Keratinocyte (primary cell): Measurements from ENCODE around the gene SF1. TPM values are rescaled to one million over a fixed set of nuclear protein-coding genes. Genes with fewer than 3 reads are reported as not detected.

Source experiments
- DNase-seq: peaks from one replicate; pipeline ENCODE4 v3.0.0-alpha.2; 2011; ENCODE audit warnings: low read depth, missing footprints, low spot score
- FAIRE-seq: peaks from 2 replicates; lab custom pipeline; 2011; peaks lifted over from hg19 to GRCh38; lab: Jason Lieb, UNC
- H2AFZ ChIP-seq: 2 replicates; pipeline ENCODE4 v1.6.0; 2012; ENCODE audit warnings: low read length, control low read depth, inconsistent platforms; ENCODE audit not compliant: control insufficient read depth
- H3K27ac ChIP-seq: 2 replicates; pipeline ENCODE4 v1.5.1; 2011; ENCODE audit warnings: low read length; ENCODE audit not compliant: control insufficient read depth, insufficient read depth
- H3K27me3 ChIP-seq: 3 replicates; pipeline ENCODE4 v1.6.0; 2011; ENCODE audit warnings: low read length; ENCODE audit not compliant: control insufficient read depth, insufficient read depth; ENCODE audit errors: extremely low read depth
- H3K36me3 ChIP-seq, 2 experiments: 2 replicates in 1 of 2; 3 replicates in 1 of 2; pipeline ENCODE4 v1.5.1; 2011; ENCODE audit warnings: low read length in 2 of 2, mild to moderate bottlenecking in 1 of 2; ENCODE audit not compliant: control insufficient read depth in 2 of 2, insufficient read depth in 2 of 2; ENCODE audit errors: extremely low read depth in 1 of 2
- H3K4me1 ChIP-seq: 3 replicates; pipeline ENCODE4 v1.5.1; 2011; ENCODE audit warnings: low read length; ENCODE audit not compliant: control insufficient read depth, insufficient read depth; ENCODE audit errors: extremely low read depth
- H3K4me2 ChIP-seq: 3 replicates; pipeline ENCODE4 v1.6.0; 2011; ENCODE audit warnings: low read depth, low read length; ENCODE audit not compliant: control insufficient read depth, insufficient read depth; ENCODE audit errors: extremely low read depth
- H3K4me3 ChIP-seq, 3 experiments: fragments of 200-600 bp in 1 of 3; sonication (generic) in 1 of 3; 2 replicates in 2 of 3; 3 replicates in 1 of 3; pipeline ENCODE4 v1.5.1; 2011 to 2016; ENCODE audit warnings: low read length in 3 of 3, mild to moderate bottlenecking in 3 of 3, control low read depth in 2 of 3, inconsistent platforms in 1 of 3, low read depth in 1 of 3, mixed read lengths in 1 of 3, mixed run types in 1 of 3, moderate library complexity in 1 of 3; ENCODE audit not compliant: control insufficient read depth in 2 of 3, insufficient read depth in 2 of 3; ENCODE audit errors: extremely low read depth in 1 of 3
- H3K79me2 ChIP-seq: 2 replicates; pipeline ENCODE4 v1.6.0; 2012; ENCODE audit warnings: low read length; ENCODE audit not compliant: control insufficient read depth, insufficient read depth
- H3K9ac ChIP-seq: 3 replicates; pipeline ENCODE4 v1.6.0; 2011; ENCODE audit warnings: low read length; ENCODE audit not compliant: control insufficient read depth, insufficient read depth; ENCODE audit errors: extremely low read depth
- H3K9me1 ChIP-seq: 3 replicates; pipeline ENCODE4 v1.6.0; 2011; ENCODE audit warnings: low read length; ENCODE audit not compliant: control insufficient read depth, insufficient read depth; ENCODE audit errors: extremely low read depth
- H3K9me3 ChIP-seq: 2 replicates; pipeline ENCODE4 v1.5.1; 2012; ENCODE audit warnings: low read depth, low read length; ENCODE audit not compliant: control insufficient read depth
- H4K20me1 ChIP-seq: 3 replicates; pipeline ENCODE4 v1.6.0; 2011; ENCODE audit warnings: low read length; ENCODE audit not compliant: control insufficient read depth, insufficient read depth; ENCODE audit errors: extremely low read depth
- CTCF ChIP-seq, 3 experiments: IDR thresholded peaks in 1 of 3; conservative IDR thresholded peaks in 1 of 3; optimal IDR thresholded peaks in 1 of 3; 2 replicates in 2 of 3; 3 replicates in 1 of 3; pipeline versions ENCODE3 to v1.5.1; 2011; ENCODE audit warnings: low read length in 3 of 3, mild to moderate bottlenecking in 3 of 3, moderate library complexity in 2 of 3, control low read depth in 1 of 3, inconsistent platforms in 1 of 3; ENCODE audit not compliant: insufficient read depth in 2 of 3; ENCODE audit errors: extremely low read depth in 1 of 3
- EZH2 ChIP-seq: IDR thresholded peaks from one replicate; pipeline ENCODE4 v1.6.1; 2012; ENCODE audit warnings: inconsistent platforms, mild to moderate bottlenecking, low read length, moderate library complexity
- dilution Hi-C: fragments of 300-500 bp; cut with MboI; formaldehyde crosslinking; loops from one replicate; pipeline ENCODE4 v1.7.0; 2020; ENCODE audit warnings: low sequenced_read_pairs; ENCODE audit not compliant: extremely low pct_ligation_motif_present
- polyA plus RNA-seq, 5 experiments: library from polyadenylated mRNA; depleted of rRNA in 3 of 5; stranded (reverse) in 3 of 5; stranded (forward) in 1 of 5; unstranded in 1 of 5; fragments of >200 nt; gene quantifications; 1 replicate in 1 of 5; 2 replicates in 3 of 5; 3 replicates in 1 of 5; pipeline versions ENCODE4 v1.2.1 to v1.2.3, GENCODE V29; 2011 to 2012; ENCODE audit warnings: missing spikeins in 2 of 5, low read depth in 1 of 5, low replicate concordance in 1 of 5

The SF1 gene
- polyA plus RNA-seq, 1 donor (not counting 4 experiments of a cell fraction or from before 2014, with no cell fraction given) = 54.5 TPM

DNA sequence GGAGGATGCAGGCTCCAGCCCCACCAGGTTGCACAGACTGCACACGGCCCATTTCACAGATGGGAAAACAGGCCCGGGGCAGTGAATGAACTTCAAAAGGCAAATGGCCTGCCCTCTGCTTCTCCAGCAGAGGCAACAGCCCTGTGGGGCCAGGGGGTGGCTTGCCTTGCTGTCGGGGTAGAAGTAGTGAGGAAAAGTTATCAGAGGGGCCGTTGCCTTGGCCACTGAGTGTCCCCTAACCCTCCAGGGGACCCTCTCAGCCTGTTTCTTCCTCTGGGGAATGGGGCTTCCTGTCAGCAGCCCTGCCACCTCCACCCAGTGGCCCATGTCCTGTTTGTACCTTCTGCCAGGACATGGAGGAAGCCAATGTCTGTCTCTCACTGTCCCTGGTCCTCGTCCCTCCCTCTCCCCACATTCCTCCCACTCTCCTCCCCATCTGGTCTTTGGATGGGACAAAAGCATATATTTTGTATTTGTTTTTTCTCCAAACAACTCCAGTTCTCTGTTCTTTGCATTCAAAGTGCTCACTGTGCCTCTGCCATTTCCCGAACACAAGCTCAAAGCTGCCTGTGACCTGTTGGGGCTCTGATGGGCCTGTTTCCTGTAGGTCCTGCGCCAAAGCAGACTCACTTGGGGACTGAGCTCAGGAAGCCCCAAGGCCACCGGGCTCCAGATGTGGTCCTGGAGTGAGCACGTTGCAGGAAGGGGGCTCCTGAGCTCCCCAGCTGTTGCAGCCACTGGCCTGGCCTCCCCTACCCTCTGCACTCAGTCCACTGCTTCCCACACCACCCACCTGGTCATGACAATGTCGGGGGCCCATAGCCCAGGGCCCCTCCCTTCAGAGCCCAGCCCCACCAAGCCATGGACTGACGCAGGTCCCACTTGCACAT, 15.2 kb upstream of the SF1 start:
- H3K4me3 ChIP-seq = no peak overlapping the region
- no peaks in the 10 kb centered on the region for H3K27me3 ChIP-seq
- TF ChIP-seq EZH2 (no peak), CTCF (optimal IDR thresholded peaks at IDR 0.05 in 1 of 3, IDR thresholded peaks at IDR 0.05 in 1 of 3, conservative IDR thresholded peaks at IDR 0.05 in 1 of 3; ENCODE audit: extremely low read depth in 1 of 3, insufficient read depth in 2 of 3, low read length in 3 of 3) (no peak)
- H3K4me1 ChIP-seq = no peaks in the 10 kb centered on the region
- H3K9me3 ChIP-seq = no peaks in the 10 kb centered on the region
- H2AFZ ChIP-seq = no peak overlapping the region
- H3K9me1 ChIP-seq = peaks cover 2% of the 10 kb centered on the region
- H3K79me2 ChIP-seq = no peaks in the 10 kb centered on the region
- H3K9ac ChIP-seq = no peak overlapping the region
- H3K27ac ChIP-seq = no peak overlapping the region
- no peak for DNase-seq
- no peak overlapping the region for H3K4me2 ChIP-seq
- dilution Hi-C loops = no loop called here
- no peak for FAIRE-seq
- H4K20me1 ChIP-seq = no peaks in the 10 kb centered on the region
- H3K36me3 ChIP-seq = peaks cover 0 to 6% of the 10 kb centered on the region in 2 experiments

DNA sequence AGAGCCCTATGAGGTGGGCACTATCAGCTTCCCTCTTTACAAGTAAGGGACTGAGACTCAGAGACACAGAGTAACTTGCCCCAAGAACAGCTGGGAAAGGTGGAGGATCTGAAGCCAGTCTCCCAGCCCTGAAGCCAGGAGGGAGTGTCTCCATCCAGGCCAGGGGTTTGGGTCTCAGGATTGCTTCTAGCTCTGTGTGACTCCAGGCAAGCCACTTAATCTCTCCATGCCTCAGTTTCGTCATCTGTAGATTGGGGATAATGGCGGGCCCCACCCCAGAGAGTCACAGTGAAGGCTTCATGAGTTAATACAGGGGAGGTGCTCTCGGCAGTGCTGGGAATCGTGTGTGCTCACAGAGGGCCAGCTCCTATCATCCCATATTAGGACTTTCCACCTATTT, 14.1 kb upstream of the SF1 start:
- no peak overlapping the region for H2AFZ ChIP-seq
- TF ChIP-seq EZH2 (no peak), CTCF (optimal IDR thresholded peaks at IDR 0.05 in 1 of 3, IDR thresholded peaks at IDR 0.05 in 1 of 3, conservative IDR thresholded peaks at IDR 0.05 in 1 of 3; ENCODE audit: extremely low read depth in 1 of 3, insufficient read depth in 2 of 3, low read length in 3 of 3) (no peak)
- H3K79me2 ChIP-seq = no peaks in the 10 kb centered on the region
- H3K27ac ChIP-seq = no peak overlapping the region
- DNase-seq = no peak
- FAIRE-seq = no peak
- no peak overlapping the region for H3K4me3 ChIP-seq
- H3K4me1 ChIP-seq = no peaks in the 10 kb centered on the region
- H3K9me1 ChIP-seq = peaks cover 2% of the 10 kb centered on the region
- dilution Hi-C loops = no loop called here
- peaks cover 0 to 8% of the 10 kb centered on the region in 2 experiments for H3K36me3 ChIP-seq
- H4K20me1 ChIP-seq = no peaks in the 10 kb centered on the region
- H3K9me3 ChIP-seq = no peaks in the 10 kb centered on the region
- H3K27me3 ChIP-seq = no peaks in the 10 kb centered on the region
- H3K4me2 ChIP-seq = no peak overlapping the region
- H3K9ac ChIP-seq = no peak overlapping the region
